Effector memory CD8-positive, alpha-beta T cell (primary cell): ENCODE data around the gene DCC.

ENCODE experiments used
- ATAC-seq: fragments of 150-1000 bp; cut with Tn5 transposase; replicated peaks from 2 replicates; pipeline ENCODE4 v1.10.0; 2021; ENCODE audit warnings: mild to moderate bottlenecking, moderate library complexity
- DNase-seq, 3 experiments: peaks; one replicate each; pipeline ENCODE4 v3.0.0; 2021
- H3K27ac Mint-ChIP-seq, 2 donors: one replicate each; pipeline ENCODE4 v1.8.0; 2022; ENCODE audit warnings: mild to moderate bottlenecking in 2 of 2, mixed read lengths in 2 of 2, moderate library complexity in 2 of 2
- H3K27me3 Mint-ChIP-seq, 2 donors: one replicate each; pipeline ENCODE4 v1.8.0; 2022; ENCODE audit warnings: mixed read lengths in 2 of 2
- H3K36me3 Mint-ChIP-seq: one replicate; pipeline ENCODE4 v1.8.0; 2022; ENCODE audit warnings: mild to moderate bottlenecking, moderate library complexity, mixed read lengths; ENCODE audit not compliant: insufficient read depth
- H3K4me1 Mint-ChIP-seq, 2 donors: one replicate each; pipeline ENCODE4 v1.8.0; 2022; ENCODE audit warnings: low read depth in 2 of 2, mixed read lengths in 2 of 2
- H3K4me3 Mint-ChIP-seq, 2 donors: one replicate each; pipeline ENCODE4 v1.8.0; 2022; ENCODE audit warnings: mild to moderate bottlenecking in 2 of 2, mixed read lengths in 2 of 2, moderate library complexity in 2 of 2
- H3K9me3 Mint-ChIP-seq, 2 donors: one replicate each; pipeline ENCODE4 v1.8.0; 2022; ENCODE audit warnings: mixed read lengths in 2 of 2

Gene DCC

GRCh38 chr18:52409727-52410126, 69.7 kb downstream of the DCC start:
- Mint-ChIP-seq H3K9me3 (peaks cover 0 to 8% of the 10 kb centered on the region in 2 donors), H3K27me3 (no peaks in the 10 kb centered on the region), H3K4me1 (no peaks in the 10 kb centered on the region), H3K4me3 (no peak overlapping the region), H3K36me3 (no peaks in the 10 kb centered on the region), H3K27ac (no peak overlapping the region)
- no peak for DNase-seq
- ATAC-seq = no peak

DNA sequence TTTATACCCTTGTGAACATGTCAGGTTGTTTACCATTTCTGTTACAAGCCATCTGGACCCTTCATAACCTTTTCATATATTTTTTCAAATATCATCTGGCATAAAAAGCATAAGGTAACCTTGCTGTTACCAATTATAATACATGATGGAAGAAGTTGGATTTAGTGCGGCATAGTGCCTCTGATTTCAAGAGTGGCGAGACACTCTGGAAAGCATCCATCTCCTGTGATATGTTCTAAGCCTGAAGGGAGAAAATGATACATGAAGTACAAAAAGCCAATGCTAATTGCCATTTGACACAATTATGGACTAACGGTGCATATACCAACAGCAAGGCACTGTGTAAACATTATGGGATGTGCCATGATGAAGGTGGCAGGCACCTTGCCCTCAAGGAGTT, 75.1 kb downstream of the DCC start:
- Mint-ChIP-seq H3K4me1 (no peaks in the 10 kb centered on the region), H3K36me3 (no peaks in the 10 kb centered on the region), H3K27me3 (no peaks in the 10 kb centered on the region), H3K27ac (no peak overlapping the region), H3K9me3 (peaks cover 0 to 8% of the 10 kb centered on the region in 2 donors), H3K4me3 (no peak overlapping the region)
- DNase-seq (no peak), ATAC-seq (no peak)

DNA sequence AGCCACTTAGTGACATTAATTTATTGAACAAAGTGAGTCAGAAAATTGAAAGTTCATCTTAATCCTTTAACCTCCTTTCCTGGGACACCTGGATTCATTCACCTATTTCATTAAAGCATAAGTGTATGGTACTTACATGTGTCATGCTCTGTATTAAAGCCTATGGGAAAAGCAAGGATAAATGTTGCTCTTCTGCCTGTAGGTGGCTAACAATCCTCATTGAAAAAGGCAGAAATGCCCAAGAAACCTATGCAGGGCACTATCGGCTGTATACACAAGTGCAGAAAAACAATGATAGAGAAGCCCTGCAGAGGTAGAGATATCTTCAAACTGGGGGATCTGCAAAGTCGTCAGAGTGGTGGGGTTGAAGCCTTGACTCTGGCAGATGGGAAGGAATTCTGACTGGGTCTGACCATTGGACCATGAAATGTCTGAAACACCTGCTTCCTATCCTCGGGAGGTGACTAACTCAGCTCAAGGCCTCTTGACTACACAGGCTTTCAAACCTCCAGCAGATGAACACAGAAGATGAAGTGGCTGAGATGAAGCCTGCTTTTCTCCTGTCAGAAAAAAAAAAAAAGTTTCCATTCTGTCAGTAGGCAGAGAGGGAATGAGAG, 83.1 kb downstream of the DCC start:
- Mint-ChIP-seq H3K4me3 (no peak overlapping the region), H3K9me3 (peaks cover 0 to 9% of the 10 kb centered on the region in 2 donors), H3K4me1 (no peaks in the 10 kb centered on the region), H3K27ac (no peak overlapping the region), H3K27me3 (no peaks in the 10 kb centered on the region), H3K36me3 (no peaks in the 10 kb centered on the region)
- ATAC-seq (no peak), DNase-seq (no peak)

DNA sequence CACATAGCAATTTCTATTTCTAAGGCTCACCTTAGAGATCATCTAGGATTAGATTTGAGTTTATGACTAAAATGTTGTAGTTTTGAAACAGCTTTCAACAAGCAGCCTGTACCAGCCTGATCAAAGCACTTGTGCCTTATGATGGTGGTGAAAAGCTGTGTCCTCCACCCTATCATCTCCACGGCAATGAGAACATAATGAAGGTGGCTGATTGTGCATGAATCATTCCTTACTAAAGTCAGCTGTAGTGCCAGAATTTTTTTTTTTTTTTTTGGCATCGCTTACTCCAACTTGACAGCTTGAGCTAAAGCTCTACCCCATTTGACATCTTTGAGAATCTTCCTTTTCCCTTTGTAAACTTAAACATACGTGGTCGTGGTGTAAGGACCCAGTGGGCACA, 86.0 kb downstream of the DCC start:
- peaks cover 0 to 8% of the 10 kb centered on the region in 2 donors for H3K9me3 Mint-ChIP-seq

GRCh38 chr18:52426462-52426861, 86.5 kb downstream of the DCC start:
- H3K27ac Mint-ChIP-seq = no peak overlapping the region
- H3K9me3 Mint-ChIP-seq = peaks cover 0 to 8% of the 10 kb centered on the region in 2 donors
- DNase-seq (no peak), ATAC-seq (no peak)
- H3K4me1 Mint-ChIP-seq = no peaks in the 10 kb centered on the region
- H3K4me3 Mint-ChIP-seq = no peak overlapping the region
- H3K27me3 Mint-ChIP-seq = no peaks in the 10 kb centered on the region
- no peaks in the 10 kb centered on the region for H3K36me3 Mint-ChIP-seq

More for the DNA sequence above, 86.0 kb downstream of the DCC start:
- no peaks in the 10 kb centered on the region for H3K4me1 Mint-ChIP-seq
- H3K4me3 Mint-ChIP-seq = no peak overlapping the region
- H3K27me3 Mint-ChIP-seq = no peaks in the 10 kb centered on the region
- no peak for DNase-seq
- H3K36me3 Mint-ChIP-seq = no peaks in the 10 kb centered on the region
- no peak overlapping the region for H3K27ac Mint-ChIP-seq
- no peak for ATAC-seq

DNA sequence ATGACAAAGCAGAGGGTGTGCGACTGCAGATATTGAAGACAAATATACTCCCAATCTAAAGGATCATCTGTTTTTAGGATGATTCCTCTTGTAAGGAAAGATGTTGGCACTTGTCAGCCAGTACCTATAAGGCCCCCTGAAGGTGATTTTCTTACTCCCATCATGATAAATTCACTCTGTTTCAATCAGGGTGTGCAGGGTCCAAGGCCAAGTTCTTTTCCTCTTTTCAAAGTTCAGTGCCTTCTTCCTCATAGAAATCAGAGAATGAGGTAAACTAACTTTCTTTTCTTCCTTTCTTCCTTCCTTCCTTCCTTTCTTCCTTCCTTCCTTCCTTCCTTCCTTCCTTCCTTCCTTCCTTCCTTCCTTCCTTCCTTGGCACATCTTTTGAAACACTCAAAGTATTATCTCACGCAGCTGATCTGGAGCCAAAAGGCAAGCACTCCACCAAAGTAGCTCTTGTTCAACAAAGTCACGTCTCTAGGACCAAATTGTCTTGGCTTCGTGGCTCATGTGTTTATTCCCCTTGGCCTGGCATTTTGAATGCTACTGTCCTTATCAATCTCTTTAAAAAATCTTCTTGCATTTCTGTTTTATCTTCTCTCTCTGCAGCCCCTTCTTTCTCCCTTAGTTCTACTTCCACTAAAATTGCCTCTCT, 87.7 kb downstream of the DCC start:
- DNase-seq (no peak), ATAC-seq (no peak)
- no peak overlapping the region for H3K4me3 Mint-ChIP-seq
- no peaks in the 10 kb centered on the region for H3K4me1 Mint-ChIP-seq
- peaks cover 0 to 7% of the 10 kb centered on the region in 2 donors for H3K9me3 Mint-ChIP-seq
- H3K27ac Mint-ChIP-seq = no peak overlapping the region
- H3K36me3 Mint-ChIP-seq = no peaks in the 10 kb centered on the region
- no peaks in the 10 kb centered on the region for H3K27me3 Mint-ChIP-seq

DNA sequence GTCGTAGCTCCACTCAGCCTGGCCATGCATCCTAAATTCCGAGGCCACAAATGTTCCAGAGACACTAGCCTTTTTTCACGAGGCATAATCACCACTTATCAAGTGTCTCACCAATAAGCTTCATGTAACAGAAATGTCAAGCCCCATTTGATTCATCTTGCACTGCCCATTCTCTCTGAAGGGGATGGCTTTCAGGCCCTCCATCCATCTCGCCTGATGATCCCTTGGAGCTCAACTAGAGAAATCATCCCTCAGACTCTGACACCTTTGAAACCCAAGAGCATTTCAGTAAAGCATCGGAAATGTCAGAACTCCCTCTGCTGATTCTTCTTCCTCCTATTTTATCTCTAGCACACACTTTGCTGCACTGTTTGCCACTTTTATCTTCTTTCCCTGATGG, 91.7 kb downstream of the DCC start:
- Mint-ChIP-seq H3K27me3 (no peaks in the 10 kb centered on the region), H3K4me1 (no peaks in the 10 kb centered on the region), H3K36me3 (no peaks in the 10 kb centered on the region), H3K9me3 (peaks cover 14 to 15% of the 10 kb centered on the region in 2 donors), H3K27ac (no peak overlapping the region), H3K4me3 (no peak overlapping the region)
- no peak for DNase-seq
- ATAC-seq = no peak

- no peak for ATAC-seq
- H3K36me3 Mint-ChIP-seq = no peaks in the 10 kb centered on the region
- H3K9me3 Mint-ChIP-seq = peaks cover 9 to 15% of the 10 kb centered on the region in 2 donors
- no peak overlapping the region for H3K27ac Mint-ChIP-seq
- no peak for DNase-seq
- H3K4me1 Mint-ChIP-seq = no peaks in the 10 kb centered on the region
- no peaks in the 10 kb centered on the region for H3K27me3 Mint-ChIP-seq
- H3K4me3 Mint-ChIP-seq = no peak overlapping the region
These were observed 93.8 kb downstream of the DCC start for GRCh38 chr18:52433797-52434196.

GRCh38 chr18:52435301-52435700, 95.3 kb downstream of the DCC start:
- H3K9me3 Mint-ChIP-seq = peaks cover 7 to 15% of the 10 kb centered on the region in 2 donors
- no peaks in the 10 kb centered on the region for H3K27me3 Mint-ChIP-seq
- H3K36me3 Mint-ChIP-seq = no peaks in the 10 kb centered on the region
- no peak overlapping the region for H3K4me3 Mint-ChIP-seq
- H3K27ac Mint-ChIP-seq = no peak overlapping the region
- DNase-seq = no peak
- no peaks in the 10 kb centered on the region for H3K4me1 Mint-ChIP-seq
- ATAC-seq = no peak

- H3K27ac Mint-ChIP-seq = no peak overlapping the region
- DNase-seq = no peak
- no peaks in the 10 kb centered on the region for H3K36me3 Mint-ChIP-seq
- no peak overlapping the region for H3K4me3 Mint-ChIP-seq
- peaks cover 7 to 15% of the 10 kb centered on the region in 2 donors for H3K9me3 Mint-ChIP-seq
- H3K27me3 Mint-ChIP-seq = no peaks in the 10 kb centered on the region
- ATAC-seq = no peak
- no peaks in the 10 kb centered on the region for H3K4me1 Mint-ChIP-seq
These were observed 97.2 kb downstream of the DCC start for GRCh38 chr18:52437161-52437560.

DNA sequence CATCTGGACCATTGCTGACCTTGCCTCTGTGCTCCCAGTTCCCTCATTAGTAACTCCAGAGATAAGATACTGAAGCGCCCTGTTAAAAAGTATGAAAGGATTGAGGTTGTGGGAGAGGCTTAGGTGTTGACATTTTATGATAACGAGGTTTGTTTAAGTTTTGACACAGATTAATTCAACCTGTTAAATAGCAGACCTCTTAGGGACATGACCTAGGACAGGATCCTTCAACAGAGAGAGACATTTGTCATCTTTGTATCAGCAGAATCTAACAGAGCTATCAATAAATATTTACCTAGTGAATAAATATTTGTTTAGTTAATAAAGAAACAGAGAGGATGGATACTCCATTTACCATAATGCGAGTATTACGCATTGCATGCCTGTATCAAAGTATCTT, 99.5 kb downstream of the DCC start:
- ATAC-seq (no peak), DNase-seq (no peak)
- no peak overlapping the region for H3K4me3 Mint-ChIP-seq
- H3K27ac Mint-ChIP-seq = no peak overlapping the region
- H3K36me3 Mint-ChIP-seq = no peaks in the 10 kb centered on the region
- peaks cover 8 to 20% of the 10 kb centered on the region in 2 donors for H3K9me3 Mint-ChIP-seq
- H3K27me3 Mint-ChIP-seq = no peaks in the 10 kb centered on the region
- no peaks in the 10 kb centered on the region for H3K4me1 Mint-ChIP-seq

GRCh38 chr18:52441794-52442193, 101.8 kb downstream of the DCC start:
- ATAC-seq = no peak
- Mint-ChIP-seq H3K9me3 (peaks cover 3 to 5% of the 10 kb centered on the region in 2 donors), H3K27me3 (no peaks in the 10 kb centered on the region), H3K4me3 (no peak overlapping the region), H3K27ac (no peak overlapping the region), H3K4me1 (no peaks in the 10 kb centered on the region), H3K36me3 (no peaks in the 10 kb centered on the region)
- no peak for DNase-seq

DNA sequence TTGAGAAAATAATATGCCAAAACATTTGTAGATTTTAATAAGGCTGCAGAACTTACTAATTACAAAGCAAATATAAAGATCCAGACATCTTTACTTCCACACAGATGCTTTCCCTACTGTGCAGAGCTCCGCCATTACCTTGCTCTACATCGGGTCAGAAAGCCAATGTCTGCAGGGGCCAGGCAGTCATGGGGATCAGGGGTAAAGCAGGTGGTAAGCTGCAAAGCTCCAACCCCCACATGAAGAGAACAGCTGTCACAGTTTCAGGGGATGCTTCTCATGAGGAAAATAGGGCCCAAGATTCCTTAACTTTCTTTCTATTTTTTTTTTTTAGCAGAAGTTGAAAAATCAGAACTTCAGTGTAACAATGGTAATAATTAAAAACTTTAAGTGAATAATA, 102.7 kb downstream of the DCC start:
- ATAC-seq (no peak), DNase-seq (no peak)
- no peak overlapping the region for H3K4me3 Mint-ChIP-seq
- peaks cover 4 to 11% of the 10 kb centered on the region in 2 donors for H3K9me3 Mint-ChIP-seq
- H3K36me3 Mint-ChIP-seq = no peaks in the 10 kb centered on the region
- no peaks in the 10 kb centered on the region for H3K27me3 Mint-ChIP-seq
- H3K4me1 Mint-ChIP-seq = no peaks in the 10 kb centered on the region
- no peak overlapping the region for H3K27ac Mint-ChIP-seq

- Mint-ChIP-seq H3K4me1 (no peaks in the 10 kb centered on the region), H3K9me3 (peaks cover 4 to 24% of the 10 kb centered on the region in 2 donors), H3K27ac (no peak overlapping the region), H3K36me3 (no peaks in the 10 kb centered on the region), H3K4me3 (no peak overlapping the region), H3K27me3 (no peaks in the 10 kb centered on the region)
- DNase-seq (no peak), ATAC-seq (no peak)
These were observed 111.3 kb downstream of the DCC start for GRCh38 chr18:52451256-52451655.
